ENCODE measurements around the gene CCDC7. TPM values are rescaled to one million over a fixed set of nuclear protein-coding genes. Genes with fewer than 3 reads are reported as not detected.

CCDC7 gene
- total RNA-seq, 1 donor from 2014 or later: 6.7 TPM

GRCh38 chr10:32413513-32413912 lies 32.4 kb upstream of the CCDC7 start:
- Mint-ChIP-seq H3K36me3 (ENCODE audit: unreplicated experiment) (no peaks in the 10 kb centered on the region), H3K4me1 (ENCODE audit: low read depth, unreplicated experiment) (no peaks in the 10 kb centered on the region), H3K27me3 (ENCODE audit: unreplicated experiment) (no peaks in the 10 kb centered on the region), H3K27ac (ENCODE audit: unreplicated experiment) (no peak overlapping the region), H3K9me3 (ENCODE audit: unreplicated experiment) (no peaks in the 10 kb centered on the region), H3K4me3 (ENCODE audit: unreplicated experiment) (no peak overlapping the region)
- TF ChIP-seq CTCF (IDR thresholded peaks at IDR 0.05; ENCODE audit: partially characterized antibody, unreplicated experiment): no peak
- DNase-seq: no peak

GRCh38 chr10:32415361-32415760 lies 30.6 kb upstream of the CCDC7 start:
- DNase-seq: no peak
- no peak overlapping the region for H3K27ac Mint-ChIP-seq (ENCODE audit: unreplicated experiment)
- H3K4me1 Mint-ChIP-seq (ENCODE audit: low read depth, unreplicated experiment): no peaks in the 10 kb centered on the region
- no peaks in the 10 kb centered on the region for H3K9me3 Mint-ChIP-seq (ENCODE audit: unreplicated experiment)
- H3K27me3 Mint-ChIP-seq (ENCODE audit: unreplicated experiment): no peaks in the 10 kb centered on the region
- no peaks in the 10 kb centered on the region for H3K36me3 Mint-ChIP-seq (ENCODE audit: unreplicated experiment)
- H3K4me3 Mint-ChIP-seq (ENCODE audit: unreplicated experiment): no peak overlapping the region
- no peak for TF ChIP-seq CTCF (IDR thresholded peaks at IDR 0.05; ENCODE audit: partially characterized antibody, unreplicated experiment)

GRCh38 chr10:32417911-32418547 lies 27.9 kb upstream of the CCDC7 start:
- no peak overlapping the region for H3K27ac Mint-ChIP-seq (ENCODE audit: unreplicated experiment)
- TF ChIP-seq CTCF (IDR thresholded peaks at IDR 0.05; ENCODE audit: partially characterized antibody, unreplicated experiment): no peak
- no peaks in the 10 kb centered on the region for H3K27me3 Mint-ChIP-seq (ENCODE audit: unreplicated experiment)
- H3K9me3 Mint-ChIP-seq (ENCODE audit: unreplicated experiment): no peaks in the 10 kb centered on the region
- no peak overlapping the region for H3K4me3 Mint-ChIP-seq (ENCODE audit: unreplicated experiment)
- no peak for DNase-seq
- no peaks in the 10 kb centered on the region for H3K36me3 Mint-ChIP-seq (ENCODE audit: unreplicated experiment)
- no peaks in the 10 kb centered on the region for H3K4me1 Mint-ChIP-seq (ENCODE audit: low read depth, unreplicated experiment)

- no peak for DNase-seq
- Mint-ChIP-seq H3K27ac (ENCODE audit: unreplicated experiment) (no peak overlapping the region), H3K4me1 (ENCODE audit: low read depth, unreplicated experiment) (no peaks in the 10 kb centered on the region), H3K4me3 (ENCODE audit: unreplicated experiment) (no peak overlapping the region), H3K36me3 (ENCODE audit: unreplicated experiment) (peaks cover 4% of the 10 kb centered on the region), H3K9me3 (ENCODE audit: unreplicated experiment) (no peaks in the 10 kb centered on the region), H3K27me3 (ENCODE audit: unreplicated experiment) (no peaks in the 10 kb centered on the region)
- TF ChIP-seq CTCF (IDR thresholded peaks at IDR 0.05; ENCODE audit: partially characterized antibody, unreplicated experiment): no peak
These were observed 27.4 kb upstream of the CCDC7 start for GRCh38 chr10:32418572-32418971.

GRCh38 chr10:32419615-32420014 lies 26.3 kb upstream of the CCDC7 start:
- no peaks in the 10 kb centered on the region for H3K4me1 Mint-ChIP-seq (ENCODE audit: low read depth, unreplicated experiment)
- H3K27me3 Mint-ChIP-seq (ENCODE audit: unreplicated experiment): no peaks in the 10 kb centered on the region
- no peak for DNase-seq
- H3K9me3 Mint-ChIP-seq (ENCODE audit: unreplicated experiment): no peaks in the 10 kb centered on the region
- H3K36me3 Mint-ChIP-seq (ENCODE audit: unreplicated experiment): peaks cover 9% of the 10 kb centered on the region
- TF ChIP-seq CTCF (IDR thresholded peaks at IDR 0.05; ENCODE audit: partially characterized antibody, unreplicated experiment): no peak
- no peak overlapping the region for H3K4me3 Mint-ChIP-seq (ENCODE audit: unreplicated experiment)
- no peak overlapping the region for H3K27ac Mint-ChIP-seq (ENCODE audit: unreplicated experiment)

Measured in glutamatergic neuron (in vitro differentiated cells).